A549 (cell line): ENCODE data around the gene ENPP7. TPM values are rescaled to one million over a fixed set of nuclear protein-coding genes. Genes with fewer than 3 reads are reported as not detected.
A peak's percentile ranks its signal among the peaks of the same experiment; 100 is the strongest.

Experiments
- ATAC-seq, 2 experiments: fragments of 200-7000 bp in 1 of 2; fragments of >200 bp in 1 of 2; cut with Nextera tagmentation in 1 of 2; cut with Tn5 transposase in 1 of 2; 3 replicates each; pipeline versions ENCODE4 v1.8.0 to v1.9.1; 2018 to 2020; ENCODE audit warnings: mild to moderate bottlenecking in 1 of 2, moderate library complexity in 1 of 2
- CTCF ChIA-PET: fragments of 300-600 bp; sonication (Branson Sonifier 250); formaldehyde crosslinking; extraction: SDS; loops from one replicate; lab custom pipeline; 2021; ENCODE audit warnings: antibody characterized with exemption, inconsistent platforms; lab: Yijun Ruan, JAX
- POLR2A ChIA-PET: fragments of 350-600 bp; formaldehyde crosslinking; extraction: SDS; loops from one replicate; lab custom pipeline; 2021; ENCODE audit warnings: antibody characterized with exemption, inconsistent platforms; lab: Yijun Ruan, JAX
- DNase-seq, 2 experiments: peaks; one replicate each; pipeline versions ENCODE4 v3.0.0 to v3.0.0-alpha.2; 2011 to 2016; ENCODE audit warnings: low read depth in 1 of 2, low spot score in 1 of 2
- FAIRE-seq: peaks from 2 replicates; lab custom pipeline; 2011; peaks lifted over from hg19 to GRCh38; lab: Jason Lieb, UNC
- H3K27ac ChIP-seq, 2 experiments: fragments of >200 bp; sonication (Bioruptor Twin); formaldehyde crosslinking; 3 replicates each; pipeline ENCODE4 v1.5.1; 2016 to 2017
- H3K4me1 ChIP-seq: fragments of >200 bp; sonication (Bioruptor Twin); formaldehyde crosslinking; 3 replicates; pipeline ENCODE4 v1.6.1; 2016
- H3K4me2 ChIP-seq: fragments of >200 bp; sonication (Bioruptor Twin); formaldehyde crosslinking; 3 replicates; pipeline ENCODE4 v1.6.1; 2016
- H3K4me3 ChIP-seq: fragments of >200 bp; sonication (Bioruptor Twin); formaldehyde crosslinking; 3 replicates; pipeline ENCODE4 v1.5.1; 2016
- H3K9me3 ChIP-seq: fragments of >200 bp; sonication (Bioruptor Twin); formaldehyde crosslinking; 3 replicates; pipeline ENCODE4 v1.6.1; 2016
- CBX2 ChIP-seq: fragments of 200-600 bp; sonication (generic); IDR thresholded peaks from 2 replicates; pipeline ENCODE4 v1.6.1; 2016; ENCODE audit warnings: low read depth, mild to moderate bottlenecking, borderline replicate concordance
- CBX8 ChIP-seq: fragments of 200-600 bp; sonication (generic); IDR thresholded peaks from 2 replicates; pipeline ENCODE4 v1.6.1; 2016
- CHD4 ChIP-seq: fragments of 200-600 bp; sonication (generic); IDR thresholded peaks from 2 replicates; pipeline ENCODE4 v1.6.1; 2016; ENCODE audit warnings: antibody characterized with exemption, mild to moderate bottlenecking, borderline replicate concordance
- E2F6 ChIP-seq: IDR thresholded peaks from 2 replicates; pipeline ENCODE4 v1.6.1; 2012; ENCODE audit warnings: low read depth, borderline replicate concordance
- ELK1 ChIP-seq: fragments of 150-350 bp; IDR thresholded peaks from 2 replicates; pipeline ENCODE4 v1.6.1; 2014; ENCODE audit warnings: low read depth, mild to moderate bottlenecking, low read length
- FOSL2 ChIP-seq, 2 experiments: fragments of 450-650 bp in 1 of 2; fragments of >200 bp in 1 of 2; sonication (Bioruptor Twin) in 1 of 2; formaldehyde crosslinking; IDR thresholded peaks; 2 replicates each; pipeline versions ENCODE4 v1.5.0 to v1.6.1; 2016 to 2020; ENCODE audit warnings: mild to moderate bottlenecking in 1 of 2, moderate library complexity in 1 of 2
- FOXS1 ChIP-seq: fragments of 250-450 bp; sonication (Bioruptor Pico); IDR thresholded peaks from 2 replicates; pipeline ENCODE4 v1.5.0; 2020; ENCODE audit warnings: mild to moderate bottlenecking, moderate library complexity
- GATA3 ChIP-seq: IDR thresholded peaks from 2 replicates; pipeline ENCODE4 v1.6.1; 2012; ENCODE audit warnings: borderline replicate concordance
- HDAC2 ChIP-seq: fragments of 200-600 bp; sonication (generic); IDR thresholded peaks from 2 replicates; pipeline ENCODE4 v1.6.1; 2016
- HES2 ChIP-seq: fragments of >200 bp; sonication (Bioruptor Twin); formaldehyde crosslinking; IDR thresholded peaks from 2 replicates; pipeline ENCODE4 v1.6.1; 2016
- HOXA7 ChIP-seq: fragments of 250-450 bp; sonication (Bioruptor Pico); IDR thresholded peaks from 2 replicates; pipeline ENCODE4 v1.5.0; 2020; ENCODE audit warnings: mild to moderate bottlenecking, moderate library complexity
- MAZ ChIP-seq: fragments of 150-350 bp; IDR thresholded peaks from 2 replicates; pipeline ENCODE4 v1.6.1; 2014; ENCODE audit warnings: antibody characterized with exemption, low read depth, low read length, borderline replicate concordance
- NPAS2 ChIP-seq: fragments of 250-450 bp; sonication (Bioruptor Pico); IDR thresholded peaks from 2 replicates; pipeline ENCODE4 v1.8.0; 2022; ENCODE audit warnings: mild to moderate bottlenecking, moderate library complexity, borderline replicate concordance
- PHF8 ChIP-seq: fragments of 200-600 bp; sonication (generic); IDR thresholded peaks from 2 replicates; pipeline ENCODE4 v1.6.1; 2016; ENCODE audit warnings: low read depth, mild to moderate bottlenecking, antibody characterized with exemption, moderate library complexity, borderline replicate concordance
- POLR2A ChIP-seq: IDR thresholded peaks from 2 replicates; pipeline ENCODE4 v1.6.1; 2012; ENCODE audit warnings: mild to moderate bottlenecking, low read length
- RFX5 ChIP-seq: fragments of 450-650 bp; IDR thresholded peaks from 2 replicates; pipeline ENCODE4 v1.7.1; 2014; ENCODE audit warnings: antibody characterized with exemption, mild to moderate bottlenecking, moderate library complexity
- RNF2 ChIP-seq: fragments of 200-600 bp; sonication (generic); IDR thresholded peaks from 2 replicates; pipeline ENCODE4 v1.6.1; 2016; ENCODE audit warnings: low read depth, mild to moderate bottlenecking, antibody characterized with exemption, moderate library complexity, borderline replicate concordance
- SMC3 ChIP-seq: fragments of >200 bp; sonication (Bioruptor Twin); formaldehyde crosslinking; IDR thresholded peaks from 3 replicates; pipeline ENCODE4 v1.6.1; 2018; ENCODE audit warnings: inconsistent platforms
- SREBF2 ChIP-seq: fragments of 450-650 bp; IDR thresholded peaks from 2 replicates; pipeline ENCODE4 v1.6.1; 2014; ENCODE audit warnings: mild to moderate bottlenecking, moderate library complexity
- TP53 ChIP-seq: fragments of 250-450 bp; sonication (Bioruptor Pico); IDR thresholded peaks from 2 replicates; pipeline ENCODE4 v1.5.0; 2021; ENCODE audit warnings: mild to moderate bottlenecking, moderate library complexity
- ZC3H11A ChIP-seq: fragments of 450-650 bp; IDR thresholded peaks from 2 replicates; pipeline ENCODE4 v1.6.1; 2014; ENCODE audit warnings: antibody characterized with exemption, mild to moderate bottlenecking
- ZFP36 ChIP-seq: fragments of 450-650 bp; IDR thresholded peaks from 2 replicates; pipeline ENCODE4 v1.6.1; 2014; ENCODE audit warnings: borderline replicate concordance; ENCODE audit not compliant: partially characterized antibody
- ZNF302 ChIP-seq: fragments of 250-450 bp; sonication (Bioruptor Pico); IDR thresholded peaks from 2 replicates; pipeline ENCODE4 v1.9.0; 2021; ENCODE audit warnings: inconsistent platforms, mild to moderate bottlenecking, moderate library complexity
- WGBS: methylation state at CpG from one replicate; pipeline ENCODE4 v1.1.6; 2017; ENCODE audit errors: missing lambda C conversion rate; 5-methylcytosine and 5-hydroxymethylcytosine counted together
- polyA minus RNA-seq: library from RNA; depleted of rRNA, polyadenylated mRNA; stranded (reverse); fragments of >200 nt; gene quantifications from 2 replicates; pipeline ENCODE4 v1.2.3, GENCODE V29; 2011; rRNA and poly(A)+ RNA removed
- polyA plus RNA-seq, 4 experiments: library from polyadenylated mRNA; depleted of rRNA in 3 of 4; stranded (reverse); fragments of >200 nt; fragmentation: RNase III in 1 of 4; extraction: RNeasy Plus Mini Kit Qiagen cat#74134 plus additional on column Dnase treatment in 1 of 4; gene quantifications; 2 replicates in 3 of 4; 3 replicates in 1 of 4; pipeline ENCODE4 v1.2.3, GENCODE V29; 2011 to 2017

Gene ENPP7
- not detected in 2 replicates for polyA plus RNA-seq (2011; rRNA removed)
- not detected in 2 replicates for polyA plus RNA-seq (2012; cell fraction: cytosol; rRNA removed)
- not detected in 2 replicates for polyA plus RNA-seq (2012; cell fraction: nucleus; rRNA removed)
- not detected in 3 replicates for polyA plus RNA-seq (2017; fragmentation: RNase III; extraction: RNeasy Plus Mini Kit Qiagen cat#74134 plus additional on column Dnase treatment)
- polyA minus RNA-seq: not detected in 2 replicates

GRCh38 chr17:79730769-79731483 is at the start of gene ENPP7:
TSS of gene ENPP7 (plus strand) at chr17:79730943. CDS start at chr17:79731140, 197 bp downstream.
- H3K27ac ChIP-seq: no peak within 1 kb of the TSS
- ATAC-seq (no peak), FAIRE-seq (no peak), DNase-seq (no peak)
- POLR2A ChIA-PET: no interaction called here
- no peaks in the 10 kb centered on the region; the same call in 2 of the 3 replicates for H3K4me1 ChIP-seq
- TF ChIP-seq CBX8: no peak
- TF ChIP-seq FOSL2 (IDR thresholded peaks at IDR 0.05): no peak
- TF ChIP-seq FOSL2 (CRISPR knock-in tag; IDR thresholded peaks at IDR 0.05): no peak
- TF ChIP-seq NPAS2 (CRISPR knock-in tag): no peak
- TF ChIP-seq CBX2: no peak
- CTCF ChIA-PET: no interaction called here
- H3K9me3 ChIP-seq: no peaks in the 10 kb centered on the region
- 88% methylated on average over 31 of the region's 33 CpGs for WGBS
- H3K4me2 ChIP-seq: no peak within 1 kb of the TSS
- H3K4me3 ChIP-seq: no peak within 1 kb of the TSS

- Histone ChIP-seq H3K27ac (peak overlapping the region in 1 of 2 experiments; percentile 20; a peak in 1 of 6 replicates), H3K9me3 (no peaks in the 10 kb centered on the region), H3K4me2 (no peak overlapping the region), H3K4me3 (no peak overlapping the region), H3K4me1 (peaks cover 3% of the 10 kb centered on the region; the same call in 1 of the 3 replicates)
- 73% methylated on average over 10 of the region's 14 CpGs for WGBS
- ATAC-seq: peak; percentile 37 to 61; a peak in 4 of 6 replicates
- DNase-seq: no peak
- TF ChIP-seq ZFP36 (no peak), HDAC2 (no peak), MAZ (no peak), ZC3H11A (no peak), RNF2 (no peak), HES2 (no peak), CBX2 (no peak), PHF8 (no peak), FOXS1 (CRISPR knock-in tag) (no peak), POLR2A (no peak), NPAS2 (CRISPR knock-in tag) (no peak)
- no peak for FAIRE-seq
- CTCF ChIA-PET: interaction anchor here (1.3 to 2.1 kb wide), 3 partner anchors 23 to 593 kb away, joined by 3 to 7 read pairs (median 6); no protein-coding TSS in a partner anchor
- POLR2A ChIA-PET: no interaction called here
Observed at GRCh38 chr17:79681101-79681621, 49.6 kb upstream of the ENPP7 start.

GRCh38 chr17:79681628-79682261 is 49.0 kb upstream of the ENPP7 start:
- ATAC-seq: 0 out of 6 replicates have a peak, but pooled peaks have one; percentile 7 to 12
- WGBS: 61% methylated on average over 9 of the region's 9 CpGs
- TF ChIP-seq RFX5 (no peak), E2F6 (no peak), TP53 (CRISPR knock-in tag) (no peak), MAZ (no peak), ELK1 (no peak), HOXA7 (CRISPR knock-in tag) (no peak), ZNF302 (no peak), HES2 (no peak), GATA3 (no peak), CHD4 (no peak), SMC3 (no peak), SREBF2 (no peak)
- peaks cover 3% of the 10 kb centered on the region; the same call in 1 of the 3 replicates for H3K4me1 ChIP-seq
- no peak for FAIRE-seq
- H3K27ac ChIP-seq: peak overlapping the region in 1 of 2 experiments; percentile 20; a peak in 1 of 6 replicates
- ChIA-PET POLR2A (no interaction called here), CTCF (interaction anchor here (1.3 to 2.1 kb wide), 2 partner anchors 23 to 69 kb away, joined by 3 to 7 read pairs; no protein-coding TSS in a partner anchor)
- H3K9me3 ChIP-seq: no peaks in the 10 kb centered on the region
- H3K4me2 ChIP-seq: no peak overlapping the region
- no peak for DNase-seq
- H3K4me3 ChIP-seq: no peak overlapping the region
